Hepatic stellate cell (primary cell): ENCODE data around the gene NRG2.

Experiments
- DNase-seq: peaks from one replicate; pipeline ENCODE4 v3.0.0; 2011; ENCODE audit warnings: low spot score

The NRG2 gene

GRCh38 chr5:140010798-140011197 is 32.3 kb downstream of the NRG2 start:
- DNase-seq = no peak

GRCh38 chr5:140007311-140007710 is 35.8 kb downstream of the NRG2 start:
- no peak for DNase-seq

- DNase-seq = no peak
Observed at GRCh38 chr5:140005145-140005591, 37.9 kb downstream of the NRG2 start.

- DNase-seq = no peak
Observed at GRCh38 chr5:140004174-140004573, 38.9 kb downstream of the NRG2 start.

GRCh38 chr5:140003519-140003918 is 39.6 kb downstream of the NRG2 start:
- DNase-seq = no peak

- no peak for DNase-seq
Observed at GRCh38 chr5:140000332-140000731, 42.8 kb downstream of the NRG2 start.

- no peak for DNase-seq
Observed at GRCh38 chr5:139998837-139999236, 44.3 kb downstream of the NRG2 start.

- no peak for DNase-seq
Observed at GRCh38 chr5:139997276-139997675, 45.8 kb downstream of the NRG2 start.

- no peak for DNase-seq
Observed at GRCh38 chr5:139995929-139996328, 47.2 kb downstream of the NRG2 start.

- DNase-seq = no peak
Observed at GRCh38 chr5:139994234-139994633, 48.9 kb downstream of the NRG2 start.

GRCh38 chr5:139985733-139986132 is 57.4 kb downstream of the NRG2 start:
- peak; percentile 84 for DNase-seq

- DNase-seq = no peak
Observed at GRCh38 chr5:139985290-139985689, 57.8 kb downstream of the NRG2 start.

GRCh38 chr5:139984816-139985215 is 58.3 kb downstream of the NRG2 start:
- no peak for DNase-seq

GRCh38 chr5:139982975-139983240 is 60.2 kb downstream of the NRG2 start:
- DNase-seq = no peak

GRCh38 chr5:139982157-139982974 is 60.7 kb downstream of the NRG2 start:
- no peak for DNase-seq

- no peak for DNase-seq
Observed at GRCh38 chr5:139980765-139981164, 62.3 kb downstream of the NRG2 start.

GRCh38 chr5:139979943-139980342 is 63.2 kb downstream of the NRG2 start:
- no peak for DNase-seq

GRCh38 chr5:139979518-139979917 is 63.6 kb downstream of the NRG2 start:
- no peak for DNase-seq

- no peak for DNase-seq
Observed at GRCh38 chr5:139976703-139977102, 66.4 kb downstream of the NRG2 start.

GRCh38 chr5:139975942-139976341 is 67.2 kb downstream of the NRG2 start:
- DNase-seq = no peak

GRCh38 chr5:139975306-139975705 is 67.8 kb downstream of the NRG2 start:
- no peak for DNase-seq

GRCh38 chr5:139974661-139975060 is 68.4 kb downstream of the NRG2 start:
- no peak for DNase-seq

GRCh38 chr5:139971202-139971725 is 71.8 kb downstream of the NRG2 start:
- no peak for DNase-seq

GRCh38 chr5:139969318-139969717 is 73.8 kb downstream of the NRG2 start:
- no peak for DNase-seq
